Ishikawa (cell line): ENCODE data around the gene NXN.

Experiments used
- EP300 ChIP-seq: IDR thresholded peaks from 2 replicates; pipeline ENCODE4 v1.6.1; 2012; ENCODE audit warnings: borderline replicate concordance
- FOXM1 ChIP-seq: IDR thresholded peaks from 2 replicates; pipeline ENCODE4 v1.6.1; 2012; ENCODE audit warnings: low read depth, borderline replicate concordance
- NFIC ChIP-seq: IDR thresholded peaks from 2 replicates; pipeline ENCODE4 v1.6.1; 2012

- TF ChIP-seq NFIC = no peak
- no peak for TF ChIP-seq EP300
- no peak for TF ChIP-seq FOXM1
Measured at GRCh38 chr17:880443-881269, 98.9 kb downstream of the NXN start.
